ENCODE results near the gene SLC27A5. TPM values are rescaled to one million over a fixed set of nuclear protein-coding genes. Genes with fewer than 3 reads are reported as not detected.
A peak's percentile ranks its signal among the peaks of the same experiment; 100 is the strongest.
"Not testable (repeated sequence)": the region's sequence is repeated elsewhere in the genome, so short reads cannot be mapped to it uniquely, and the experiment has no call there.

SLC27A5 gene
- polyA plus RNA-seq, 2 of the 4 experiments (the other 2 are of a cell fraction), result 30.2 to 37.8 TPM

DNA sequence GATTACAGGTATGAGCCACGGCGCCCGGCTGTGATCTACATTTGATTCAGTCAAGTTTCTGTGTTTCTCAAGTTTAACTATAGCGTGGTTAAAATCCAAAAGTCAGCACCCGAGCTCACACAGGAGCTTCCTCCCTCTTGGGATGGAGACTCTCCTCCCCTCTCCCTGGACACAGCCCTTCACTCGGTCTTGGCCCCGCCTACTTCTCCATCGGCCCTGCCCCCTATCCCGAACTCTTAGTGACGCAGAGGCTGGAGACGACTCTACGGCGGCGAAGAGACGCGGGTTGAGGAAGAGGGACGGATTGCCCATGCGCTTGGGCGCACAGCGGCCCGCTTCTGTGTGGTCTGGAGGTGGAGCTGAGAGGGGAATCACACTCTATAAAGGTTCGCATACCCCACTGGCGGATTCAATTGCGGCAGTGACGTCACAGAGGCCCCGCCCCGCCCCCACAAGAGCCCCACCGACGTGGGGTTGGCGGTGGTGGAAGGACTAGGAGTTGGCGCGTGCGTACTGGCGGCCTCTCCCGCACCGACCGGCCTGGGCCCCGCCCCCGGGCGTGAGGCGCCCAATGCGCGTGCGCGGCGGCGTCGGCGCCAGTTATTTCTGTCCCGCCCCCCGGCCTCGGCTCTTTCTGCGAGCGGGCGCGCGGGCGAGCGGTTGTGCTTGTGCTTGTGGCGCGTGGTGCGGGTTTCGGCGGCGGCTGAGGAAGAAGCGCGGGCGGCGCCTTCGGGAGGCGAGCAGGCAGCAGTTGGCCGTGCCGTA, 32.2 kb upstream of the SLC27A5 start, which contains the start of gene TRIM28 (continued):
- TF ChIP-seq CHD4 (IDR thresholded peaks at IDR 0.05; ENCODE audit: borderline replicate concordance), result 0 out of 2 replicates have a peak, but pooled peaks have one; percentile 14
- TF ChIP-seq RFX5 (IDR thresholded peaks at IDR 0.05), result peak; percentile 21; the same call in 1 of the 2 replicates
- TF ChIP-seq JUN (IDR thresholded peaks at IDR 0.05), result peak; percentile 94 to 100

- not testable (repeated sequence) for ATAC-seq; FAIRE-seq; H3K4me3 ChIP-seq; DNase-seq (ENCODE audit: low read depth in 1 of 2, low spot score in 1 of 2); H3K9me3 ChIP-seq
- Histone ChIP-seq H3K4me1 (peaks cover 23% of the 10 kb centered on the region), H3K4me2 (peak overlapping the region; percentile 84), H3K27ac (peak overlapping the region; percentile 87 to 95; a peak in 5 of 6 replicates)
- ChIA-PET POLR2A (interaction anchor here (0.7 to 4.1 kb wide), 13 partner anchors 11 to 724 kb away, joined by 3 to 184 read pairs (median 10); partner anchors contain the start of genes CHMP2A, RNF225, UBE2M and ZBTB45), CTCF (interaction anchor here (0.7 to 13.8 kb wide), 2 partner anchors 23 to 68 kb away, joined by 3 to 222 read pairs; partner anchors contain the start of gene ZBTB45)
- 83% methylated on average over 18 of the region's 18 CpGs for WGBS (ENCODE audit: missing lambda C conversion rate)
These were observed 31.0 kb upstream of the SLC27A5 start for GRCh38 chr19:58542641-58543372.

GRCh38 chr19:58539169-58539559, 27.4 kb upstream of the SLC27A5 start:
- CTCF ChIA-PET; H3K27ac ChIP-seq; H3K4me2 ChIP-seq; H3K4me3 ChIP-seq; FAIRE-seq; POLR2A ChIA-PET; H3K4me1 ChIP-seq; H3K9me3 ChIP-seq; DNase-seq (ENCODE audit: low read depth in 1 of 2, low spot score in 1 of 2); ATAC-seq: not testable (repeated sequence)

DNA sequence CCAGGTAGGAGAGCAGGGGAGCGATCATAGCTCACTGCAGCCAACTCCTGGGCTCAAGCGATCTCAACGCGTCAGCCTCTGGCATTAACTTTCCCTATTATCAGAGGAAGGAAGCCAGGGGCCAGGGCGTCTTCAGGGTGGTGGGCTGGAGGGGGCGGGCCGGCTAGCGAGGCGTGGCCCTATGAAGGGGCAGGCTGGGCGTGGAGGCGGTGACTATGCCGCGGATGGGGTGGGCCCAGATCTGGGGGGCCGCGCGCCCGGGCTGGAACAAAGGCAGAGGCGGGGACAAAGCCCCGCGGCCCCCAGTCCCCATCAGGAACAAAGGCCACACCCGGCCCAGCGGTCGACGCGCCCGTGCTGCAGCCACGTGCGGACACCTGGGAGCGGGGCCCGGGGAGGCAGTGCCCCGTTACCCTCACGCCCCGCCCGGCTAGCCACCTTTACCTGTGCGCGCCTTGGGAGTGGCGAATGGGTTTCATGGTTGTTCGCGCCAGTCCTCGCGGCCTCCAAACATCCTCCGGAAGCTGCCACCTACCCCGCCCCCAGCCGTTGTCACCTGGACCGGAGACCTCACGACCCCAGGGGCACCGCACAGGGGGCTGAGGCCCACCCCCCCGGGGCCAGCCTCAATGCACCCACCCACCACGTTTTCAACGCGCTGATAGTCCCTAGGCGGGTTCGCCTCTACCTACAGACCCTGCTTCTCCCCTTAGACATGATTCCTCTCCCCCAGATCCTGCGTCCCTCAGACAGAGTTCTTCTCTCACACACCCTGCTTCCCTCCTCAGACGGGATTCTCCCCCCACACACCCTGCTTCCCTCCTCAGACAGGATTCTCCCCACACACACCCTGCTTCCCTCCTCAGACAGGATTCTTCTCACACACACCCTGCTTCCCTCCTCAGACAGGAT, 26.7 kb upstream of the SLC27A5 start:
- Histone ChIP-seq H3K4me1 (peaks cover 4% of the 10 kb centered on the region; the same call in 2 of the 3 replicates), H3K27ac (no peak overlapping the region), H3K4me3 (no peak overlapping the region), H3K4me2 (no peak overlapping the region), H3K9me3 (no peaks in the 10 kb centered on the region)
- FAIRE-seq (no peak), DNase-seq (ENCODE audit: low read depth in 1 of 2, low spot score in 1 of 2) (no peak), ATAC-seq (peak; percentile 35 to 39; a peak in 4 of 6 replicates)
- TF ChIP-seq CHD2 (IDR thresholded peaks at IDR 0.05; ENCODE audit: low read length, partially characterized antibody) (no peak), CBX2 (IDR thresholded peaks at IDR 0.05; ENCODE audit: borderline replicate concordance, low read depth) (no peak)
- ChIA-PET POLR2A (interaction anchor here (1.0 kb wide), 1 partner anchor 20 kb away, joined by 3 read pairs; no protein-coding TSS in a partner anchor), CTCF (interaction anchor here (0.7 to 1.6 kb wide), 2 partner anchors 14 to 19 kb away, joined by 3 to 10 read pairs; partner anchors contain the start of gene ZBTB45)
- 67% methylated on average over 53 of the region's 55 CpGs for WGBS (ENCODE audit: missing lambda C conversion rate)

GRCh38 chr19:58536852-58537798, 25.3 kb upstream of the SLC27A5 start:
- CTCF ChIA-PET, result interaction anchor here (0.6 to 5.5 kb wide), 3 partner anchors 18 to 41 kb away, joined by 4 to 70 read pairs (median 10); partner anchors contain the start of gene ZBTB45
- 63% methylated on average over 7 of the region's 8 CpGs for WGBS (ENCODE audit: missing lambda C conversion rate)
- POLR2A ChIA-PET, result no interaction called here

More at GRCh38 chr19:58536852-58537798, 25.3 kb upstream of the SLC27A5 start:
- Histone ChIP-seq H3K4me3 (no peak overlapping the region), H3K27ac (no peak overlapping the region), H3K4me2 (no peak overlapping the region), H3K4me1 (no peaks in the 10 kb centered on the region), H3K9me3 (no peaks in the 10 kb centered on the region)
- DNase-seq (ENCODE audit: low read depth in 1 of 2, low spot score in 1 of 2) (no peak), FAIRE-seq (no peak), ATAC-seq (peak; percentile 52 to 55)
- TF ChIP-seq RCOR1 (IDR thresholded peaks at IDR 0.05; ENCODE audit: low read depth, low read length) (no peak), HEYL (CRISPR knock-in tag; IDR thresholded peaks at IDR 0.05) (no peak), CHD4 (IDR thresholded peaks at IDR 0.05; ENCODE audit: borderline replicate concordance) (no peak), HES2 (IDR thresholded peaks at IDR 0.05) (no peak), ZNF302 (CRISPR knock-in tag; IDR thresholded peaks at IDR 0.05) (no peak), FOSL2 (IDR thresholded peaks at IDR 0.05) (no peak), FOSL2 (CRISPR knock-in tag; IDR thresholded peaks at IDR 0.05) (no peak), ZC3H11A (IDR thresholded peaks at IDR 0.05) (no peak), EP300 (IDR thresholded peaks at IDR 0.05) (no peak), HOXB13 (CRISPR knock-in tag; IDR thresholded peaks at IDR 0.05; ENCODE audit: low read depth) (no peak), ZFP36 (IDR thresholded peaks at IDR 0.05; ENCODE audit: borderline replicate concordance, partially characterized antibody) (no peak), MYC (IDR thresholded peaks at IDR 0.05; ENCODE audit: borderline replicate concordance, low read length) (no peak), KDM5A (IDR thresholded peaks at IDR 0.05) (no peak), RAD21 (conservative IDR thresholded peaks at IDR 0.05 in 1 of 2, IDR thresholded peaks at IDR 0.05 in 1 of 2) (no peak)
- TF ChIP-seq, protein P1, sequence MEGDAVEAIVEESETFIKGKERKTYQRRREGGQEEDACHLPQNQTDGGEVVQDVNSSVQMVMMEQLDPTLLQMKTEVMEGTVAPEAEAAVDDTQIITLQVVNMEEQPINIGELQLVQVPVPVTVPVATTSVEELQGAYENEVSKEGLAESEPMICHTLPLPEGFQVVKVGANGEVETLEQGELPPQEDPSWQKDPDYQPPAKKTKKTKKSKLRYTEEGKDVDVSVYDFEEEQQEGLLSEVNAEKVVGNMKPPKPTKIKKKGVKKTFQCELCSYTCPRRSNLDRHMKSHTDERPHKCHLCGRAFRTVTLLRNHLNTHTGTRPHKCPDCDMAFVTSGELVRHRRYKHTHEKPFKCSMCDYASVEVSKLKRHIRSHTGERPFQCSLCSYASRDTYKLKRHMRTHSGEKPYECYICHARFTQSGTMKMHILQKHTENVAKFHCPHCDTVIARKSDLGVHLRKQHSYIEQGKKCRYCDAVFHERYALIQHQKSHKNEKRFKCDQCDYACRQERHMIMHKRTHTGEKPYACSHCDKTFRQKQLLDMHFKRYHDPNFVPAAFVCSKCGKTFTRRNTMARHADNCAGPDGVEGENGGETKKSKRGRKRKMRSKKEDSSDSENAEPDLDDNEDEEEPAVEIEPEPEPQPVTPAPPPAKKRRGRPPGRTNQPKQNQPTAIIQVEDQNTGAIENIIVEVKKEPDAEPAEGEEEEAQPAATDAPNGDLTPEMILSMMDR (IDR thresholded peaks at IDR 0.05), result no peak

Data from A549 (cell line).